ENCODE data around the gene CRYGN.

CRYGN gene

DNA sequence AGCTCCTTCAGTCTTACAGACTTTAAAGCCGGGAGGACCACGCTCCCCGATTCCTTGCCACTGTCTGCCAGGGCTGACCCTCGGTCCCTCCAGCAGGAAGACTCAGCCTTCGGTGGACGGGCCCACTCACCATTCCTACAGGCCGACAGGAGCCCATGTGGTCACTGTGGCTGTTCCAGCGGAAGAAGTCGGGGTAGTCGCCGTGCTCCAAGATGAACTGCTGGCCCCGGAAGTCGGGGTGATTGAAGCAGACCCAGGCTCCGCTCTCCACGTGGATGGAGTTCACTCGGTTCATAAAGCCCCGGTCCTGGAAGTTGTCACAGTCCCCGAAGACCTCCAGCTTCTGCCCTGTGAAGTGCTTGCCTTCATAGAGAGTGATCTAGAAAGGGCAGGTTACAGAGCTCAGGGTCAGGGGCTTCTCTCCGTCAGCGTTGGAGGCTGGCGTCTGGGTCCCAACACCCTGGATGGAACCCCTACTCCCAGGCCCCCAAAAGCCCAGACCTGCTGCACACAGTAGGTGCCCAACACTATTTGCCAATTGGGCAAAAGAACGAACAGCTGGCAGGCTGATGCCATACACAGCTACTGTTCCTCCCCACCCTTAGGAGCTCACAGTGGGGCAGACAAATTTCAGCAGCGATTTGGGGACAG lies 1.9 kb downstream of the CRYGN start:
- no peak for DNase-seq

DNA sequence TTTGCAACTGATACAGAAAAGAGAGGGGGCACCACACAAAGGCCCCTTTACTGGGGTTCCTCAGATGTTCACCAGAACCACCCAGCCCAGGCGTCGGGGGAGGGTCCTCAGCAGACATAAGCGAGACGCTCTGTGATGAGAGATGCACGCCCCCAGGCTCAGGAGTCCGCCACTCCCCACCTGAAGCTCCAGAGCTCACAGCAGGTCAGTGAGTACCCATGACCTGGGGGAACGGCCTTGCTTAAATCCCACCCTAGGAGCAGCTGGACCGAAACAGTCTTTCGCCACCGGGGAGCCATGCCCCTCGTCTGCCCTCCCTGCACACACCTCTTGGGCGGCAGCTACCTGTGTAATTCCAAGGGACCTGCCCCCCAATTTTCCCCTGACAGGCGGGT lies 2.8 kb downstream of the CRYGN start:
- DNase-seq = no peak

DNA sequence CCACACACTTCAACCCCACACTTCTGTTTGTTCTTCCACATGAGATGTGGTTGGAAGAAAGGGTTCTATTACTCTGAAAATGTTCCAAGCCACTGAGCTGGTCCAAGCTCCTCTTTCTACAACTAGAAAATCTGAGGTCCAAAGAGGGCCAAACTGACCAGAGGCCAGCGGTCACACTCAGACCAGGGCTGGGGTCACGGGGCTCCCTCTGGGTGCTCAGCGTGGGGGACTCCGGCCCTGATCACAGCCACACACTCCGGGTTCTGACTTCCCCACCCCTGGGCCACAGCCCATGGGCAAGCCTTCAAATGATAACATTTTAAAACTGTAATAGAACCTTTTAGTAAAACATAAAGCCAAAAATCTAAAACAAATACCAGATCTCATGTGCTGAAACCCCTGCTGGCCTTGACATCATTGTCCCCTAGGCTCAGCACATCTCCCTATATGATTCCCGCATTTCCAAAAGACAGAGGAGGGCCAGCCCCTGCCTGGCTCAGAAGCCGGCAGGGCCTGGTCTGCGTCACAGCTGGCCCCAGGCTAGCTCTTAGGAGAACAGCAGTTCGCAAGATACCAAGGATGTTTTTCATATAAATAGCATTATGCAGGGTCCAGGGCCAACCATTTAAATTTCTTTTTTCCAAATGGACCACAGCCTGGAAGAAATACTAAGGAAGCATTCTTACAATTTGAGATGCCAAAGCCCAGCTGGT lies 3.3 kb downstream of the CRYGN start:
- no peak for DNase-seq

DNA sequence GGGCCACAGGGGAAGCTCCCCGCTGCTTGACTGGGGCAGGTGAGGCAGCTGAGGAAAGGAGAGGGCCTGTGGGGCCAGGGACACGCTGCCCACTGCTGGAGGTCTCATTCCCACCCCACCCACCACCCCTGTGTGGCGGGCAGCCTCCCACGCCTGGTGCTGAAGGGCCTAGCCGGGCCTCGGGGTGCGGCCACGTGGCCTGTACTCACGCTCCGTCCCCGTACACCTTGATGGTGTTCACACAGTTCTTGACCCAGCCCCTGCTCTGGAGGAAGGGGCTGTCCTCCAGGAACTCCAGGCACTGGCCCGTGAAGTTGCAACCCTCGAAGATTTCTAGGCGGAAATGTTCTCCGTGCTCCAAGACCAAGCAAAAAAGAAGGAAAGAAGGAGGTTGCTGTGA lies 4.0 kb downstream of the CRYGN start:
- DNase-seq = no peak

DNA sequence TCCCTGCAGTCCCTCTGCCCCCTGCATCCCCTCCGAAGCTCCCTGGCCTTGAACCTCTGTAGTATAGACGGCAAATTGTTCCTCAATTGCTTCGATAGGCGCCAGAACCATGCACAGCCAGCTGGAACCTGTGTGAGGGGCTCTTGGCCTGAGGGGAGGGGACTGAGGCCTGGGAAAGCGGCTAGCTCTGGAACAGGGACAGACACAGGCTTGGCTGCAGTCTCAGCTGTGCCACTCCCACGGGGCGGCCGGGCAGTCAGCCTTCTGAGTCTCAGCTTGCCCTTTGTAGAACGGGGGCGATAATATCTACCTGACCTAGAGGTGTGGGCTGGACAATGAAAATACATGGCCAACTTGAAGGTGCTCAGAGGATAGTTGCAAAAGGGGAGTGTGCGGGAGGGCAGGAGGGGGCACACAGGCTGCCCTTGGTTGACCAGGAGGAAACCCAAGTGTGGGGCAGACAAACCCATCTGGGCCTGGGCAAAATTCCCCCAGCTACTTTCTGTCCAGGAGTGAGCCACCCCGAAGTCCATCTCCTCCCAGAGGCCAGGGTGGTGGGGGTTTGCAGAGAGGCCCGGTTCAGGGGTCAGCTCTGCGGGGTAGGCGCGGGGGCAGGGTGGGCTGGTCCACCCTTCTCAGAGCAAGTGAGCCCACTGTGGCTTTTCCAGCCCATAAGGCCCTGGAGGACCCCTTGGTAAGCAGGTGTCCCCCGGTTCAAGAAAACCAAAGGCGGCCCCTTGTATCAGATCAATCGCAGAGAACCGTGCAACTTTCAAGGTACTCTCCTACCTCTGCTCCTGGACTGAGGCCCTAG lies 4.6 kb downstream of the CRYGN start:
- DNase-seq = no peak

DNA sequence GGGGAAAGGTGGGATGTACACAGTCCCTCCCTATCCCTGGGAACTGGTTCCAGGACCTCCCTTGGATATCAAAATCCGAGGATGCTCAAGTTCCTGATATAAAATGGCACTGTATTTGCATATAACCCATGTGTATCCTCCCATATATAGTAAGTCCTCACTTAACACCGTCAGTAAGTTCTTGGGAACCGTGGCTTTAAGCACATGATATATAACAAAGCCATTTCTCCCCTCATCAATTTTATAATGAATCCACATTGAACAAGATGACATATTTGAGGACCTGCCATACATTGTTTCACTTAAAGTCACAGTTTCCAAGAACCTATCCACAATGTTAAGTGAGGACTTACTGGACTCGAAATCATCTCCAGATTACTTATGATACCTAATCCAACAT lies 5.4 kb downstream of the CRYGN start:
- no peak for DNase-seq

DNA sequence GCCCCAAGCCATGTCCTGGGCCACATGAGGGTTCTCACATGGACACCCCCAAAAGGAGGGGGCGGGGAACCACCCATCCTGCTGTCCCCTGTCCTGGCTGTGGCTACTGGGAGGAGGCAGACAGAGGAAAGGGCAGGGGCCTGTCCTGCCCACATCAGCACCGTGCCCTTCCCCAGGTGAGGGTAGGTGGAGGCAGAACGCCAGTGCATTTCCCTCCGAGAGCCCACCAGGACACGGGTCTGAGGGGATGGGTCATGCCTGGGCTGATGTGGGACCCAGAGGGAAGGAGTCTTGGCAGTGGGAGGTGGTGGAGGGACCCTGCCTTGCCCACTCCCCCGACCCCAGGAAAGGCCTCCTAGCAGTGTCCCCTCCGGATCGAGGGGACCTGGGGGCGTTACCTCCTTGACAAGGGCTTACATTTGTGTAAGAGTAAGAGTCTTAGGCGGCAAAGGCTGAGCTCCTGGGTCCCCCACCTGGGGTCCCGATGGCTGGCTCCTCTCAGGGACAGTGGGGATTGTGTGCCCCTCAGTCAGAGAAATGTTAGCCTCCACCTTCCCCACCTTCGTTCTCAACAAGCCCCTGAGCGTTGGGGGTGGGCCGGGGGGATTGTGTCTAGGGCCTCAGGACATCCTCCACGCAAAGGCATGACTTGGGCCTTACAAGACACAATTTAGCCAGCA lies 6.1 kb downstream of the CRYGN start:
- no peak for DNase-seq

DNA sequence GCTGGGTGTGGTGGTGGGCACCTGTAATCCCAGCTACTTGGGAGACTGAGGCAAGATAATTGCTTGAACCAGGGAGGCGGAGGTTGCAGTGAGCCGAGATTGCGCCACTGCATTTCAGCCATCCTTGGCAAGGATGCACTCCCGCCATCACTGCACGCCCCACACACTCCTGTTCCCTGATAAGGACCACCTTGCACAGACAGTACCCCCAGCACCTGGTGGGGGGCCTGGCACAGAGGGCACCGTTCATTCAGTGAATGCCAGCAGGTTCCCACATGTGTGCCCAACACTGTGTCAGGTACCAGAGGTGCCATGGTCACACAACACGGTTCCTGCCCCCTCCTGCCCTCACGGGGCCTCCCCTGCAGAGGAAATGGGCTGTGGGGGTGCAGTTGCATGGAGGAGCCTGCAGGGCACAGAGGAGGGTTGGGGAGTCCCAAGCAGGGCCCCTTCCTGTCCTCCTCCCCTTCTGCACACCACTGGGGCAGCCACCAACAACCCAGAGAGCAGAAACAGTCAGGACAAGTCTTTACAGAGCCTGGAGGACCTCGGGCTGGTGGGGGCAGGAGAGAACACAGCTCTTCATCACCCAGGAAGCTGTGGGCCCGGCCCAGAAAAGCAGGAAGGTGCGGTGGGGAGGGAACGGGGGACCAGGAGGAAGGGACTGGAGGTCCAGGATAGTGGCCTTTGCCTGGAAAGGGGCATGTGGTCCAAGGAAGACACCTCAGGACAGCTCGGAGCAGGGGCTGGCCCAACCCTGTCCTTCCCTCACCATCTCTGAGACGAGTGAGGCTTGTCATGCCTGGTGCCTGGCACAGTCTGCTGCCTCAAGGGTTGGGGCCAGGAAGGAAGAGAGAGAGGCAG lies 7.1 kb downstream of the CRYGN start:
- peak; percentile 47 for DNase-seq

DNA sequence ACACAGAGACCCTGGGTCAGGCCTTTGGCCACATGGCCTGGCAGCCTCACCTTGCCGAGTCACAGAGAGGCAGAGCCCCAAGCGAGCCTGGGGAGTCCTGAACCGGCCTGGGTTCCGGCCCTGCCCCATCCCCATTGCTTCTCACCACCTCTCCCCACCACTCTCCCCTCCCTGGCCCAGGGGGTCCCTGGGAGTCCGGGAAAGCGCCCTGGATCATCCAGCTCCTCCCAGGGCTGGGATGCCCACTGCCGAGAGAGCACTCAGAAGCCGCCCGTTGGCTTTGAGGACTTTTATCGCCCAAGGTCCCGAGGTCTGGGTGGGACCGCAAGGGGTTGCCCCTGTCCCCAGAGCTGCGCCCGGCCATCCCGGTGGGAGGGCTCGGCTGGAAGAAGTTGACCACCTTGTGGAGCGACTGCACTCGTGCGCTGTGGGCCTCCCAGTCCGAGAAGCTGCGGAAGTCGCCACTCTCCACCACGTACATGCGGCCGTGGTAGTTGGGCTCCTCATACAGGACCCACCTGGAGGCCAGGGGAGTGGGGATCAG lies 8.1 kb downstream of the CRYGN start:
- DNase-seq = peak; percentile 14

DNA sequence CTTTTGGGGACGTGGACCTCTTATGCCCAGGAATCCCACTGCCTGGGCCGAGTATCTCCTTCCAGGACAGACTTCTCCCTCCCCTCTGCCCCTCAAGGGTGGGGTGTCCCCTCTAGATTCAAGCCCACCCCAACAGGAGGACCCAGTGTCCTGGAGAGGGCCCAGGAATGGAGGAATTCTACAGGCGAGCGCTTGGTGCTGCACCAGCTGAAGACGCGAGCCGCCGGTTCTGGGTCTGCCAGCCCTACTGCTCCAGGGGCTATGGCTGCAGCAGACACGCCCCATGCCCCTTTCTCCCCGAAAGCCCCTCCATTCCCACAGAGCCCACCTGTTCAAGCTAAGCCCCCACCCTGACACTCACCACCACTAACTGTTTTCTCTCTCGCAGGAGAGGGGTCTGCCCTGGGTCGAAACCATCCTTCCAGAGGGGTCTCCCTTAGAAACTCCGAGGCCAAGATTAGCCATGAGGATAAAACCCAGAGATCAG lies 8.6 kb downstream of the CRYGN start:
- no peak for DNase-seq

DNA sequence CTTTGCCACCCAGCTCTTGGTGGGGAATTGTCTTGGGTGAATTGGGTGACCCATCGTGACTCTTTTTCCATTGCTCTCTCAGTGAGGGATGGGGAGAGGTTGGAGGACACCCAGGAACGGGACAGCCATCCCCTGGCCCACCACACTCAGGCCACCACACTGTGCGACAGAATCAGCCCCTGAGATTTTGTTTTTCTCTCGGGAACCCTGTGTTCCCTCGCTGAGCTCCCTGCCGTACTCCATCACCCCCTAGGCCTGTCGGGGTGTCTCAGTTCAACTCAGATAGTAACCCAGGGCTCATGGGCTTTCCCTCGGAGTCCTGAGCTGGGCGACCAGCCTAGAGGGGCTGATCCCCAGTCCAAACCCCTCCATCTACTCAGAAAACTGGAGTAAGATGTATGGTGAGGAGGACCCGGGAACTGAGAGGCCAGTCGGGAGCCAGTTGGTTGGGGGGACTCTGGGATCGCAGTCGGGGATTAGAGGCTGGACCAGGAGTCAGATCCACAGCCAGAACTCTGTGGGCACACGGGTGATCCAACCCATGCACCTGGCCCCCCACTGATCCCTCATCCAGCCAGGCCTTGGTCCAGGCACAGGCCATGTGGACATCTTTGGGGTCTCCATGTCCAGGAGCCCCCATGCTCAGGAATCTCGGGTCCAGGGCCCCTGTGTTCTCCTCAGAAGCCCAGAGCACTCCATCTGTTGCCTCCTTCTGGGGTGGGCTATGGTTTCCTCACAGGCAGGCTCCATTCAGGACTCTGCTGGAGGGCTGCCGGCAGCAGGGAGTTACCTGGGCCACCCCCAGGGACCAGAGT lies 9.3 kb downstream of the CRYGN start:
- DNase-seq = no peak

DNA sequence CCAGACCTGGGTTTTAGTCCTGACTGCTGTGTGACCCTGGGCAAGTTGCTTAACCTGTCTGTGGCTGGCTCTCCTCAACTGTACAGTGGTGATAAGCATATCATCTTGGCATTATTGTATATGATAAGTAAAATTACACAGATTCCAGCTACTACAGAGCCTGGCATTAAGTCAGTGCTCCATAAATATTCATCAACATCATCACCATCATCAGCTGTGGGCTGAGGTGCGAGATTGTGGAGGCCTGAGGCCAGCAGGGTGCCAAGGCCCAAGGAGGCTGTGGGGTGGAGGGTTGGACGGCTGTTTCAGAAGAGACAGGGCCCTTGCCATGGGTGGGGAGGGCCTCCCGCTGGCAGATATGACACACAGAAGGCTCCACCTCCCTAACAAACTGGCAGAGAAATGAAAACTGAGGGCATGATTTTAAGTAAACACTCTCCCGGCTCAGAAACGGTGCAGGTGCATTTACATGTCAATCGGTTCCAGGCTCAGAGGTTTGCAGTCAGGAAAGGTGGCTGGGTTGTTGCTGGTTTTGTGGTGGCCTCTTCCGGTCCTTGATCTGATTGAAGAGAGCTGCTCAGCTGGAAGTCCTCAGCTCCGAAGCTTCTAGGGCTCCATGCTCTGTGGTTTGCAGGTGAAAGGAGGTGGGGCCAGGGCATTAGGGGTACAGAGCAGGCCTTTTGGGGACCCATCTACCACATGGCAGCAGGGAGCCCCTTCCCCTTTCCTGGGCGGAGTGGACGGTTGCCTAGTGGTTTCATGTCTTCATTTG lies 10.2 kb downstream of the CRYGN start:
- peak; percentile 28 for DNase-seq

DNA sequence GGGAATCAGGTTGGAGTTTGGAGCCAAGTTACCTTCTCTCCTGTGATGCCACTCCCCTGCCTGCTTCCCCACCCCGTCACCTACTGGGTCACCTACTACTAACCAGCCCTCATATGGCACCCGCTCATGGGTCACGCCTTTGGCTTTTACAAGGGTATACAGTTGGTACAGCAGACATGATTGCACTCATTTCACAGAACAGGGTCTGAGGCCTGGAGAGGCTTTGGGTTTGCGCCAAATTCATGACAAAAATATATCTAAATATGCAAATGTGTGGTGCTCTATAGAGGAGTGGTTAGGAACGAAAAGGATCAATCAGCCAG lies 10.7 kb downstream of the CRYGN start:
- no peak for DNase-seq

DNA sequence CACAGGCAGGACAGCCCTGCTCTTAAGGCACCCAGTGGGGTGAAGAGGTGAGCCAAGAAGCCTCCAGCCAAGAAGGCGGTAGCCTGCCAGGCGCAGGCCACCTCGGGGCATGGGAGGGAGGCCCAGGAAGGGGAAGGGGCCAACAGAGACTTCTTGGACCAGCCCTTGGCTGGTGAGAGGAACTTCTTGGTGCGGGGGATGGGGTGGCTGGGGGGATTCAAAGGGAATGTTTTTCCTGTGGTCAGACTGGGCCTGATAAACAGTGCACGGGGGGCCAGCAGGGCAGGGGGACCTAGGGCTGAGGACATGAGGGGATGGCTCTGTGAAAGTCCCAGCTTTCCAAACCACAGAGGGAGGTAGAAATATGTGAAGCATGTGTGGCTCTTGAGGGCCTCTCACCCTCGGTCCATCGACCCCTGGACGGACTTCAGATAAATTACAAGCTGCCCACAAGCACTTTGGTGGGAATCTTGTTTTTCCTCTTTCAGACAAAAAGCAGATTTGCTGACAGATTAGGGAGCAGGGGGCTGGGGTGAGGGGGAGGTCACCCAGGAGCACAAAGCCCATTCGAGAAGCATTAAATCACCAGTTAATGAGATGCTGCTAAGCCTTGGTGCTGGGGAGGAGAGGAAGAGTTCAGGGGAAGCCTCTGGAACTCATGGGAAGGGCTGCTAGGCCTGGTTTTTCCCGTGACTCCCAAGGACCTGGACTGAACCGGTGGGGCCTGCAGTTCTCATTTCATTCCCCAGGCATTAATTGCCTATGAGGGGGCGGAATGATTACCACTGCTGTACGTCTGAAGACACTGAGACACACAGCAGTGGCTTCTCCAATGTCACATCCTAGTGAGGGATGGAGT lies 11.3 kb downstream of the CRYGN start:
- no peak for DNase-seq

DNA sequence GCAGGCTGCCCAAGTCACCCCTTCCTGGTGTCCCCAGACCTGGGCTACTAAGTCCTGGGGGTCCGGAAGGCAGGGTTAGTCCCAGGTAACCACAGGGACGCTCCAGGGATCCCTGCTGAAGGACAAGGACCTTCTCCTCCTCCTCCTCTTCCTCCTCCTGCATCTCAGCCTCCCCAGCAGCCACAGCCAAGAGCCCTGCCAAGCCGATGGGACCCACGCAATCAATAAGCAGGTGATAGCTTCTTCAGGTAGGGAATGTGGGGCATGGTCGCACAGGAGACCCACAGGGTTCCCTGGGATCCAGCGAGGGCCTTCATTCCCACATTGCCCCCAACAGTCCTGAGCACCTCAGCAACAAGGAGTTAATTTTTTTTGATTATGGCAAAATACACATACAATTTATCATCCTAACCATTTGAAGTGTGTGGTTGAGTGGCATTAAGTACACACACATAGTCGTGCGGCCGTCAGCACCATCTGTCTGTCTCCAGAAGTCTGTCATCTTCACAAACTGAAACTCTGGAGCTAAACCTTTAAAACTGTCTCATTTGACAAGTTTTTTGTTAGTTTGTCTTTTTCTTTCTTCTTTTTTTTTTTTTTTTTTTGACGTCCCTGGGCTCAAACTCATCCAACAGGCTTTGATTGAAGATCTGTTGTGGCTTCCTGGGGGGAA lies 12.1 kb downstream of the CRYGN start:
- no peak for DNase-seq

DNA sequence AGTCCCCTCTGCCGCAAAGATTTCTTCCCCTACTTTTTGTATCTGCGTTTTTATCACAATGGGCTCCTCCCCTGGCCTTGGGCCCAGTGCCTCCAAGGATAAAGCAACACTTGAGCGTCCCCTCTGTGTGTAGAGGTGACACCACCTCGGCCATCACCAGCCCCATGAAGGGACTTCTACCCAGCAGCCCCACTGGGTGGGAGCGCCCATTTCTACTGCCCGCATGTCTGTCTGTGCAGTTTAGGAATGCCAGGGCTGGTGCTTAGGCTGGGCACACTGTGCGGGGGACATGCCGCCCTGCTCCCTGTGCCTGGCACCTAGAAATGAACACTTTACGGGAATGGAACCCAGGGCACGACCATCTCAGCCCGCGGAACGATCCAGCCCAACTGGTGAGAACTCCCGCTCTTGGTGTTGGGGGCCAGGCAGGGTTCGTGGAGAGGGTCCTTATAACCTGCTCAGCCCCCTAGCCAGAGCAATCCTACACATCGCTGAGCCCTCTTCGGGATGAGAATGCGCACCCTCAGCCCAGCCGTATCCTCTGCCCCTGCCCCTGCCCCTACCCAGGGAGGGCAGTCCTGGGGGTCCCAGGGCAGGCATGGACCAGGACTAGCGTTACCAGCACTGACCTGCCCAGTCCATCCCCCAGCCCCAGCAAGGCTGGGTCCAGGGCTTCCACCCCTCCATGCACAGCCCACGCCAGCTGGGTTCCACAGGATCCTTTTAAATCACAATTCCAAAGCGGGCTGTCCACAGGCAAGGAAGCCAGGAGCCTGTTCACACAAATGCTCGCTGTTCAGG lies 12.8 kb downstream of the CRYGN start:
- no peak for DNase-seq

DNA sequence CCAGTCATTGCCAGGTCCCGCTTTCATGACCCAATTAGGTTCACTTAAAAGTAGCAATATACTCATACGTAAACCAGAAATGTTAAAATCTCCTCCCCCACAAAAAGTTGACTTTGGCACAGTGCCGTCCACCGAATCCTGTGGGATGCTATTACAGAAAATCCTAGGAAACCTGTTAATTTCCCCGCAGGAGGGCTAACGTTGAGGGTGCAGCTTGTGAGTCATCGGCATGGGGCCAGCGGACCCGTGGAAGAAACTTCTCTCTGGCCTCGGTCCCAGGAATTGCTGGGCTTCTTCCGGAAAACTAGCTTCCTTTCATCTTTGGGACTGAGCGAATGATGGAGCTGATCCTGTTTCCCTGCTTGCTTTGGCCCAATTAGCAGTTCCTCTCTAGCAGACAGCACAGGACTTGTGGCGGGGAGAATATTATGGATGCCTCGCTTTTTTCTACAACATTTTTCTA lies 13.5 kb downstream of the CRYGN start:
- DNase-seq = no peak

Data from 8988T (cell line).